Measurements from ENCODE around the gene MAP6D1.

- TF ChIP-seq CTCF (conservative IDR thresholded peaks at IDR 0.05 in 1 of 2, IDR thresholded peaks at IDR 0.05 in 1 of 2; ENCODE audit: extremely low read depth in 1 of 2, insufficient read depth in 1 of 2, low read depth in 1 of 2, low read length in 2 of 2) (no peak), EZH2 (IDR thresholded peaks at IDR 0.05; ENCODE audit: borderline replicate concordance, low read length) (no peak)
Observed at GRCh38 chr3:183870563-183870962, 45.2 kb upstream of the MAP6D1 start.
